H1 (cell line): ENCODE measurements around the gene IL31.

ENCODE experiments used
- CEBPB ChIP-seq: IDR thresholded peaks from 2 replicates; pipeline ENCODE4 v1.6.1; 2012; ENCODE audit warnings: low read depth, low read length
- EP300 ChIP-seq, 2 experiments: IDR thresholded peaks; 1 replicate in 1 of 2; 2 replicates in 1 of 2; pipeline ENCODE4 v1.6.1; 2011 to 2012; ENCODE audit warnings: low read depth in 2 of 2, low read length in 2 of 2, mild to moderate bottlenecking in 2 of 2, borderline replicate concordance in 1 of 2, inconsistent platforms in 1 of 2, moderate library complexity in 1 of 2
- EZH2 ChIP-seq: fragments of 200-600 bp; sonication (generic); IDR thresholded peaks from 2 replicates; pipeline ENCODE4 v1.7.1; 2012; ENCODE audit warnings: low read depth, mild to moderate bottlenecking, moderate library complexity, low read length, inconsistent platforms; ENCODE audit not compliant: severe bottlenecking
- HDAC2 ChIP-seq, 2 experiments: fragments of 300-600 bp in 1 of 2; sonication (generic) in 1 of 2; IDR thresholded peaks; 2 replicates each; pipeline ENCODE4 v1.6.1; 2011 to 2012; ENCODE audit warnings: low read depth in 2 of 2, low read length in 2 of 2, mild to moderate bottlenecking in 2 of 2, moderate library complexity in 2 of 2, borderline replicate concordance in 1 of 2, inconsistent platforms in 1 of 2
- NRF1 ChIP-seq: IDR thresholded peaks from 2 replicates; pipeline ENCODE4 v1.6.1; 2011; ENCODE audit warnings: mild to moderate bottlenecking, low read depth, low read length, improper control_type of control experiment
- TCF12 ChIP-seq: IDR thresholded peaks from 2 replicates; pipeline ENCODE4 v1.6.1; 2011; ENCODE audit warnings: low read depth, mild to moderate bottlenecking, low read length
- TF ChIP-seq, protein P1 (sequence below): IDR thresholded peaks from 2 replicates; pipeline ENCODE4 v1.6.1; 2011; ENCODE audit warnings: low read length, improper control_type of control experiment
- TF ChIP-seq, protein P2 (sequence below), 3 experiments: IDR thresholded peaks; 1 replicate in 2 of 3; 2 replicates in 1 of 3; pipeline versions ENCODE4 v1.5.1 to v1.6.1; 2011; ENCODE audit warnings: low read length in 3 of 3, mild to moderate bottlenecking in 3 of 3, inconsistent platforms in 2 of 3, low read depth in 1 of 3, moderate library complexity in 1 of 3; ENCODE audit not compliant: insufficient read depth in 1 of 3; ENCODE audit errors: control extremely low read depth in 1 of 3

DNA sequence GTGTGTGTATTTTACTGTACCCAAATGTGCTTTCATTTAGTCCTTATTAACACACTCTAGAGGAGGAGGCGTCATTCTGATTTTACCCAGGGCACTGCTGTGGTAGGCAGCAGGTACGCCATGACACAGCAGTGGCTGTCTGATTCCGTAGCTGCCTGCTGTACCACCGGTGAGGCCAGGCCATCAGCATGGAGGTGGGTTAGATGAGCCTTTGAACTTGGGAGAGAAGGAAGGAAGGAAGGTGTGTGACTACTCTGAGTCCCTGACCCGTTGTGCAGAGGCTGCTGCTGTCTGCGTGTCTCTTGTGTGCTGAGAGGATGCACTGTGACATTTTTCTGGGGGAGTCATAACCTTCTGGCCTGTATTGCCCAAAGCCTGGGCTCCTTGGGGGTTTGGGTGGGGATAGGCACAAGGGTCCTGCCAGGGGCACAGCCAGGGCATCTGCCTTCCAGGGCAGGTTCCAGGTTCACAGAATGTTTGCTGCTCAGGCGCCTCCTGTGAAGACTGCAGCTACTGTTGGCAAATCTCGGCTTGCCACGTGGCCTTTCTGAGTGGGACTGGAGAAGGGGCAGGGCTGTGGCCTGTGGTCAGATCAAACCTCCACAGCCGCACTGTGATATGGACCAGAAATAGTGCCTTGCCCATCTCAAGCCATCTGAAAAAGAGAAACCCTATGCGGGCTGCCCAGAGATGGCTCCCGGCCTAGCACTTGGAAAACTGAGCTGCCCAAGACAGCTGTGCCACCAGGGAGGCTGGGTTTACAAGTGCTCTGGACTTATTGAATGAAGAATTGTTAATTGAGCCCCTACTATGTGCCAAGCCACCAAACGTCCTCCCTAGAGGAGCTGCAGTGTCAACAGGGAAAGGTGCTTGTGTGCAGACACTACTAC lies 48.3 kb downstream of the IL31 start:
- TF ChIP-seq TCF12, result no peak
- TF ChIP-seq, protein P1, sequence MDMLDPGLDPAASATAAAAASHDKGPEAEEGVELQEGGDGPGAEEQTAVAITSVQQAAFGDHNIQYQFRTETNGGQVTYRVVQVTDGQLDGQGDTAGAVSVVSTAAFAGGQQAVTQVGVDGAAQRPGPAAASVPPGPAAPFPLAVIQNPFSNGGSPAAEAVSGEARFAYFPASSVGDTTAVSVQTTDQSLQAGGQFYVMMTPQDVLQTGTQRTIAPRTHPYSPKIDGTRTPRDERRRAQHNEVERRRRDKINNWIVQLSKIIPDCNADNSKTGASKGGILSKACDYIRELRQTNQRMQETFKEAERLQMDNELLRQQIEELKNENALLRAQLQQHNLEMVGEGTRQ, result no peak
- TF ChIP-seq NRF1, result no peak
- TF ChIP-seq CEBPB, result no peak
- TF ChIP-seq EZH2, result no peak
- TF ChIP-seq, protein P2, sequence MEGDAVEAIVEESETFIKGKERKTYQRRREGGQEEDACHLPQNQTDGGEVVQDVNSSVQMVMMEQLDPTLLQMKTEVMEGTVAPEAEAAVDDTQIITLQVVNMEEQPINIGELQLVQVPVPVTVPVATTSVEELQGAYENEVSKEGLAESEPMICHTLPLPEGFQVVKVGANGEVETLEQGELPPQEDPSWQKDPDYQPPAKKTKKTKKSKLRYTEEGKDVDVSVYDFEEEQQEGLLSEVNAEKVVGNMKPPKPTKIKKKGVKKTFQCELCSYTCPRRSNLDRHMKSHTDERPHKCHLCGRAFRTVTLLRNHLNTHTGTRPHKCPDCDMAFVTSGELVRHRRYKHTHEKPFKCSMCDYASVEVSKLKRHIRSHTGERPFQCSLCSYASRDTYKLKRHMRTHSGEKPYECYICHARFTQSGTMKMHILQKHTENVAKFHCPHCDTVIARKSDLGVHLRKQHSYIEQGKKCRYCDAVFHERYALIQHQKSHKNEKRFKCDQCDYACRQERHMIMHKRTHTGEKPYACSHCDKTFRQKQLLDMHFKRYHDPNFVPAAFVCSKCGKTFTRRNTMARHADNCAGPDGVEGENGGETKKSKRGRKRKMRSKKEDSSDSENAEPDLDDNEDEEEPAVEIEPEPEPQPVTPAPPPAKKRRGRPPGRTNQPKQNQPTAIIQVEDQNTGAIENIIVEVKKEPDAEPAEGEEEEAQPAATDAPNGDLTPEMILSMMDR (IDR thresholded peaks at IDR 0.05; ENCODE audit: control extremely low read depth in 1 of 3, insufficient read depth in 1 of 3, low read depth in 1 of 3, low read length in 3 of 3), result no peak
- no peak for TF ChIP-seq EP300 (IDR thresholded peaks at IDR 0.05; ENCODE audit: borderline replicate concordance in 1 of 2, low read depth in 2 of 2, low read length in 2 of 2)
- no peak for TF ChIP-seq HDAC2 (IDR thresholded peaks at IDR 0.05; ENCODE audit: borderline replicate concordance in 1 of 2, low read depth in 2 of 2, low read length in 2 of 2)
